Measurements from ENCODE around the gene LIM2.

Gene LIM2

DNA sequence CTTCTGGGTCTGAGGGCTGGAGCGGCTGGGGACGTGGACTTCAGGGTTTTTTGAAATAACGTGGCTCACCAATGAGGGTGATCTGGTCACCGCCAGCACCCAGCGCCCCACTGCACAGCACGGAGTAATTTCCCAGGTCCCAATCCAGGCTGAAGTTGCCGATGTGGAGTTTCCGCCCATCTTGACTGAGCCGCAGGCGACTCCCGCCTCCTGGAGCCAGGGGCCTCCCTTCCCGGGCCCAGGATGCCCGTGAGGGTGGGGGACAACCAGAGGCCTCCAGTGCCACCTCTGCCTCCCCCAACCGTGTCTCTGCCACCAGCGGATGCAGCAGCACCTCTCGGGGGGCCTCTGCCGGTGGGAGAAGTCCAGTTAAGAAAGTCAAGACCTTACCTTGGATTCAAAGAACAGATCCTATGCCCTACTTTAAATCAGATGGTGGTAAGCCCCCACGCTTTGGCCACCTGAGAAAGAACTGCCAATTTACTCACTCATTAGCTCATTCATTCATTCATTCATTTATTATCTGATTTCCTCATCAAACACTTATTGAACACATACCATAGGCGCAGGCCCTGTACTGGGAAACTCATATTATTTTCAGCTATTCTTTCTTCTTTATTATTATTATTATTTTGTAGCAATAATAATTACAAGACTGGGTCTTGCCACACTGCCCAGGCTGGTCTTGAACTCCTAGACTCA, 49.8 kb downstream of the LIM2 start:
- Histone ChIP-seq H3K4me1 (ENCODE audit: control insufficient read depth, insufficient read depth, low read length) (0 out of 2 replicates have a peak, but pooled peaks cover 8% of the 10 kb centered on the region), H3K9me3 (ENCODE audit: control insufficient read depth, insufficient read depth, low read depth, low read length) (no peaks in the 10 kb centered on the region), H3K4me3 (ENCODE audit: low read depth, low read length) (no peak overlapping the region), H3K36me3 (ENCODE audit: control insufficient read depth in 2 of 2, insufficient read depth in 1 of 2, low read length in 2 of 2) (no peaks in the 10 kb centered on the region), H3K27ac (ENCODE audit: extremely low read depth, low read depth, low read length) (no peak overlapping the region)
- no peak for TF ChIP-seq ZNF626 (tag by site-specific recombination; IDR thresholded peaks at IDR 0.05)
- no peak for TF ChIP-seq ZNF138 (tag by site-specific recombination; IDR thresholded peaks at IDR 0.05; ENCODE audit: borderline replicate concordance)
- TF ChIP-seq ZNF529 (tag by site-specific recombination; IDR thresholded peaks at IDR 0.05; ENCODE audit: insufficient replicate concordance) = no peak
- no peak for TF ChIP-seq ZNF121 (tag by site-specific recombination; IDR thresholded peaks at IDR 0.05)
- ChIA-PET CTCF (interaction anchor here (0.6 to 3.1 kb wide), 29 partner anchors 9 to 333 kb away, joined by 3 to 16 read pairs (median 3); partner anchors contain the start of genes NKG7 and SIGLEC10), POLR2A (no interaction called here)

DNA sequence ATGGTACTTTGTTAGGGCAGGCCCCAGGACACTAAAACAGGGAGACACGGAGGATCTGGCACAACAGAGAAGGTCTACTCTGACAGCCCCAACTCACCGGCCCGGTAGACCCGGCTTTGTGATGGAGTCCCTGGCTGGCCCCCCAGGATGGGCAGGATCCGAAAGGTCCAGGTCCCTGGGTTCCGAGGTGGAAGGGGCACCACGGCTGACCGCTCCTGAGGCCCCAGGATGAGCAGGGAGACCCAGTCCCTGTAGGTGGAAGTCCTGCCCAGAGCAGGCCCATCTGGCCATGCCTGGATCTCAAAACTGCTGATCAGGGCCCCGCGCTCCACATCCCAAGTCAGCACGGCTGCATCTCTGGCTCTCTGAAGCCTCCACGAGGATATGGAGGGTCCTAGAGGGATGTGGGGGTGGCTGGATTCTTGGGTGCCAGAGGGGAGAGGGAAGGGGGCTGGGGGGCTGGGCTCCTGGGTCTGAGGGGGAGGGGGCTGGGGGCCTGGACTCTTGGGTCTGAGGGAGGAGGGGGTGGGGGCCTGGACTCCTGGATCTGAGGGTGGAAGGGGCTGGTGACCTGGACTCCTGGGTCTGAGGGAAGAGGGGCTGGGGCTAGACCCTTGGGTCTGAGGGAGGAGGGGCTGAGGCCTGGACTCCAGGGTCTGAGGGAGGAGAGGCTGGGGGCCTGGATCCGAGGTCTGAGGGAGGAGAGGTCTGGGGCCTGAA, 50.5 kb downstream of the LIM2 start:
- CTCF ChIA-PET = interaction anchor here (0.6 to 3.1 kb wide), 10 partner anchors 13 to 320 kb away, joined by 3 to 16 read pairs (median 4); no protein-coding TSS in a partner anchor
- 0 out of 2 replicates have a peak, but pooled peaks cover 8% of the 10 kb centered on the region for H3K4me1 ChIP-seq (ENCODE audit: control insufficient read depth, insufficient read depth, low read length)
- POLR2A ChIA-PET = interaction anchor here (0.6 kb wide), 1 partner anchor 33 kb away, joined by 3 read pairs; no protein-coding TSS in a partner anchor
- TF ChIP-seq, protein P1, sequence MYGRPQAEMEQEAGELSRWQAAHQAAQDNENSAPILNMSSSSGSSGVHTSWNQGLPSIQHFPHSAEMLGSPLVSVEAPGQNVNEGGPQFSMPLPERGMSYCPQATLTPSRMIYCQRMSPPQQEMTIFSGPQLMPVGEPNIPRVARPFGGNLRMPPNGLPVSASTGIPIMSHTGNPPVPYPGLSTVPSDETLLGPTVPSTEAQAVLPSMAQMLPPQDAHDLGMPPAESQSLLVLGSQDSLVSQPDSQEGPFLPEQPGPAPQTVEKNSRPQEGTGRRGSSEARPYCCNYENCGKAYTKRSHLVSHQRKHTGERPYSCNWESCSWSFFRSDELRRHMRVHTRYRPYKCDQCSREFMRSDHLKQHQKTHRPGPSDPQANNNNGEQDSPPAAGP (tag by site-specific recombination; IDR thresholded peaks at IDR 0.05) = no peak
- TF ChIP-seq ZNF530 (tag by site-specific recombination; IDR thresholded peaks at IDR 0.05; ENCODE audit: low read depth) = no peak
- TF ChIP-seq, protein P2, sequence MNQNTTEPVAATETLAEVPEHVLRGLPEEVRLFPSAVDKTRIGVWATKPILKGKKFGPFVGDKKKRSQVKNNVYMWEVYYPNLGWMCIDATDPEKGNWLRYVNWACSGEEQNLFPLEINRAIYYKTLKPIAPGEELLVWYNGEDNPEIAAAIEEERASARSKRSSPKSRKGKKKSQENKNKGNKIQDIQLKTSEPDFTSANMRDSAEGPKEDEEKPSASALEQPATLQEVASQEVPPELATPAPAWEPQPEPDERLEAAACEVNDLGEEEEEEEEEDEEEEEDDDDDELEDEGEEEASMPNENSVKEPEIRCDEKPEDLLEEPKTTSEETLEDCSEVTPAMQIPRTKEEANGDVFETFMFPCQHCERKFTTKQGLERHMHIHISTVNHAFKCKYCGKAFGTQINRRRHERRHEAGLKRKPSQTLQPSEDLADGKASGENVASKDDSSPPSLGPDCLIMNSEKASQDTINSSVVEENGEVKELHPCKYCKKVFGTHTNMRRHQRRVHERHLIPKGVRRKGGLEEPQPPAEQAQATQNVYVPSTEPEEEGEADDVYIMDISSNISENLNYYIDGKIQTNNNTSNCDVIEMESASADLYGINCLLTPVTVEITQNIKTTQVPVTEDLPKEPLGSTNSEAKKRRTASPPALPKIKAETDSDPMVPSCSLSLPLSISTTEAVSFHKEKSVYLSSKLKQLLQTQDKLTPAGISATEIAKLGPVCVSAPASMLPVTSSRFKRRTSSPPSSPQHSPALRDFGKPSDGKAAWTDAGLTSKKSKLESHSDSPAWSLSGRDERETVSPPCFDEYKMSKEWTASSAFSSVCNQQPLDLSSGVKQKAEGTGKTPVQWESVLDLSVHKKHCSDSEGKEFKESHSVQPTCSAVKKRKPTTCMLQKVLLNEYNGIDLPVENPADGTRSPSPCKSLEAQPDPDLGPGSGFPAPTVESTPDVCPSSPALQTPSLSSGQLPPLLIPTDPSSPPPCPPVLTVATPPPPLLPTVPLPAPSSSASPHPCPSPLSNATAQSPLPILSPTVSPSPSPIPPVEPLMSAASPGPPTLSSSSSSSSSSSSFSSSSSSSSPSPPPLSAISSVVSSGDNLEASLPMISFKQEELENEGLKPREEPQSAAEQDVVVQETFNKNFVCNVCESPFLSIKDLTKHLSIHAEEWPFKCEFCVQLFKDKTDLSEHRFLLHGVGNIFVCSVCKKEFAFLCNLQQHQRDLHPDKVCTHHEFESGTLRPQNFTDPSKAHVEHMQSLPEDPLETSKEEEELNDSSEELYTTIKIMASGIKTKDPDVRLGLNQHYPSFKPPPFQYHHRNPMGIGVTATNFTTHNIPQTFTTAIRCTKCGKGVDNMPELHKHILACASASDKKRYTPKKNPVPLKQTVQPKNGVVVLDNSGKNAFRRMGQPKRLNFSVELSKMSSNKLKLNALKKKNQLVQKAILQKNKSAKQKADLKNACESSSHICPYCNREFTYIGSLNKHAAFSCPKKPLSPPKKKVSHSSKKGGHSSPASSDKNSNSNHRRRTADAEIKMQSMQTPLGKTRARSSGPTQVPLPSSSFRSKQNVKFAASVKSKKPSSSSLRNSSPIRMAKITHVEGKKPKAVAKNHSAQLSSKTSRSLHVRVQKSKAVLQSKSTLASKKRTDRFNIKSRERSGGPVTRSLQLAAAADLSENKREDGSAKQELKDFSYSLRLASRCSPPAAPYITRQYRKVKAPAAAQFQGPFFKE (tag by site-specific recombination; IDR thresholded peaks at IDR 0.05; ENCODE audit: borderline replicate concordance) = no peak
- TF ChIP-seq ZNF391 (tag by site-specific recombination; IDR thresholded peaks at IDR 0.05; ENCODE audit: borderline replicate concordance, low read depth) = no peak
- no peak for TF ChIP-seq ZSCAN16 (tag by site-specific recombination; IDR thresholded peaks at IDR 0.05)
- TF ChIP-seq, protein P3, sequence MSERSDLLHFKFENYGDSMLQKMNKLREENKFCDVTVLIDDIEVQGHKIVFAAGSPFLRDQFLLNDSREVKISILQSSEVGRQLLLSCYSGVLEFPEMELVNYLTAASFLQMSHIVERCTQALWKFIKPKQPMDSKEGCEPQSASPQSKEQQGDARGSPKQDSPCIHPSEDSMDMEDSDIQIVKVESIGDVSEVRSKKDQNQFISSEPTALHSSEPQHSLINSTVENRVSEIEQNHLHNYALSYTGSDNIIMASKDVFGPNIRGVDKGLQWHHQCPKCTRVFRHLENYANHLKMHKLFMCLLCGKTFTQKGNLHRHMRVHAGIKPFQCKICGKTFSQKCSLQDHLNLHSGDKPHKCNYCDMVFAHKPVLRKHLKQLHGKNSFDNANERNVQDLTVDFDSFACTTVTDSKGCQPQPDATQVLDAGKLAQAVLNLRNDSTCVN (tag by site-specific recombination; optimal IDR thresholded peaks at IDR 0.05) = no peak
- TF ChIP-seq TCF7L2 (IDR thresholded peaks at IDR 0.05; ENCODE audit: borderline replicate concordance, low read depth, low read length) = no peak
- no peak for TF ChIP-seq ZBTB1 (tag by site-specific recombination; IDR thresholded peaks at IDR 0.05)
- no peak for TF ChIP-seq ZNF311 (tag by site-specific recombination; IDR thresholded peaks at IDR 0.05; ENCODE audit: borderline replicate concordance)
- H3K27ac ChIP-seq (ENCODE audit: extremely low read depth, low read depth, low read length) = no peak overlapping the region
- H3K4me3 ChIP-seq (ENCODE audit: low read depth, low read length) = no peak overlapping the region
- no peaks in the 10 kb centered on the region for H3K9me3 ChIP-seq (ENCODE audit: control insufficient read depth, insufficient read depth, low read depth, low read length)
- H3K36me3 ChIP-seq (ENCODE audit: control insufficient read depth in 2 of 2, insufficient read depth in 1 of 2, low read length in 2 of 2) = no peaks in the 10 kb centered on the region

Data from HEK293 (cell line).